ENCODE data around the gene TMEM39A. TPM values are rescaled to one million over a fixed set of nuclear protein-coding genes. Genes with fewer than 3 reads are reported as not detected.

Gene TMEM39A
- total RNA-seq, 4 donors from 2014 or later = 7.1 to 38.4 (median 32.1) TPM

DNA sequence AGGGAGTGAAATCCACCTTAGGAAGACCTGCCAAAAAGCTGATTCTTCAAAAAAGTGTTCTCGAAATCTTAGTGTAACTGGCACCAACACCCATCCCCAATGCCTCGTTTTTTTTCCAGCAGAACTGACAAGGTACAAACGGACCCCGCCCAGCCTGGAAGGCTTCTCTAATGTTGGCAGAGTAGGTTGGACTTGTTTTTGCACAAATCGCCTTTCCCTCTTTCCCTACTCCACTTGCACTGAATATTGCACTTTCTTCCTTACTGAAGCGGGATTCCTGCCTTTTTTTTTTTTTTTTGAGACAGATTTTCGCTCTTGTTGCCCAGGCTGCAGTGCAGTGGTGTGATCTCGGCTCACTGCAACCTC, 34.4 kb upstream of the TMEM39A start:
- Histone ChIP-seq H3K4me1 (peaks cover 20 to 38% (median 25%) of the 10 kb centered on the region in 4 donors), H3K4me3 (peak overlapping the region; percentile 59 to 93 (median 64)), H3K36me3 (peaks cover 0 to 3% (median 0%) of the 10 kb centered on the region in 4 donors), H3K9me3 (no peaks in the 10 kb centered on the region), H3K27me3 (no peaks in the 10 kb centered on the region), H3K27ac (peak overlapping the region; percentile 92 to 99 (median 96))
- DNase-seq = peak; percentile 45
- intact Hi-C loops (cut with DNase I; ENCODE audit: low total_unique reads) = no loop called here
- 5 to 10% methylated on average over 6 to 8 of the region's 8 CpGs for WGBS, 2 donors (ENCODE audit: low coverage in 1 of 2)
- in situ Hi-C loops (cut with MboI; ENCODE audit: low pct_ligation_motif_present in 1 of 4, low pct_unique_long_range_greater_than_20kb in 1 of 4, low sequenced_read_pairs in 3 of 4) = loop anchor here in 2 of 4 donors (25.0 kb wide), 2 partner anchors 189 to 864 kb away; partner anchors contain the start of gene COX17 (in 1 of the 2)
- TF ChIP-seq EP300 (IDR thresholded peaks at IDR 0.05; ENCODE audit: low read depth) (no peak), POLR2AphosphoS5 (IDR thresholded peaks at IDR 0.05) (no peak), POLR2A (IDR thresholded peaks at IDR 0.05) (no peak)
- TF ChIP-seq, protein P1, sequence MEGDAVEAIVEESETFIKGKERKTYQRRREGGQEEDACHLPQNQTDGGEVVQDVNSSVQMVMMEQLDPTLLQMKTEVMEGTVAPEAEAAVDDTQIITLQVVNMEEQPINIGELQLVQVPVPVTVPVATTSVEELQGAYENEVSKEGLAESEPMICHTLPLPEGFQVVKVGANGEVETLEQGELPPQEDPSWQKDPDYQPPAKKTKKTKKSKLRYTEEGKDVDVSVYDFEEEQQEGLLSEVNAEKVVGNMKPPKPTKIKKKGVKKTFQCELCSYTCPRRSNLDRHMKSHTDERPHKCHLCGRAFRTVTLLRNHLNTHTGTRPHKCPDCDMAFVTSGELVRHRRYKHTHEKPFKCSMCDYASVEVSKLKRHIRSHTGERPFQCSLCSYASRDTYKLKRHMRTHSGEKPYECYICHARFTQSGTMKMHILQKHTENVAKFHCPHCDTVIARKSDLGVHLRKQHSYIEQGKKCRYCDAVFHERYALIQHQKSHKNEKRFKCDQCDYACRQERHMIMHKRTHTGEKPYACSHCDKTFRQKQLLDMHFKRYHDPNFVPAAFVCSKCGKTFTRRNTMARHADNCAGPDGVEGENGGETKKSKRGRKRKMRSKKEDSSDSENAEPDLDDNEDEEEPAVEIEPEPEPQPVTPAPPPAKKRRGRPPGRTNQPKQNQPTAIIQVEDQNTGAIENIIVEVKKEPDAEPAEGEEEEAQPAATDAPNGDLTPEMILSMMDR (IDR thresholded peaks at IDR 0.05) = no peak

DNA sequence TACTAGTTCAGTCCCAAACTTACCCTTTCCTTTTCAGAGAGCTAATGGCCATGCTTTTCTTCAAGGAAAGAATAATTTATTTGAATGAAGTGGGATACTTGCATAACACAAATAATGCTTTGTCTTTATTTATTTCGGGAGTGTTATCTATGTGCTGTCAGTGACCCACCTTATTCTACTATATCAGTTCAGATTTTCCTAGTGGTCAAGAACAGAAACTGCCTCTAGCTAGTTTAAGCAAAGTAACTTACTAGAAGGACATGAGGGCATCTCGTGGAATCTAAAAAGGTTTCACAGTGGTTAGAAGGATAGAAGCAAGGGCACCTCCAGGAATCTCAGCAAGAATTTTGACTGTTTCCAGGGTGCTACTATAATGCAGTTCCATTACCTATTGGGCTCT, 31.2 kb upstream of the TMEM39A start:
- Histone ChIP-seq H3K4me1 (peaks cover 6 to 14% (median 9%) of the 10 kb centered on the region in 4 donors), H3K27me3 (no peaks in the 10 kb centered on the region), H3K4me3 (no peak overlapping the region), H3K27ac (no peak overlapping the region), H3K36me3 (peaks cover 0 to 5% (median 0%) of the 10 kb centered on the region in 4 donors), H3K9me3 (no peaks in the 10 kb centered on the region)
- 83 to 97% methylated on average over 2 of the region's 2 CpGs for WGBS, 2 donors (ENCODE audit: low coverage in 1 of 2)
- intact Hi-C loops (cut with DNase I; ENCODE audit: low total_unique reads) = no loop called here
- TF ChIP-seq POLR2AphosphoS5 (IDR thresholded peaks at IDR 0.05) (no peak), EP300 (IDR thresholded peaks at IDR 0.05; ENCODE audit: low read depth) (no peak)
- TF ChIP-seq, protein P1 (IDR thresholded peaks at IDR 0.05) = no peak
- no peak for DNase-seq
- in situ Hi-C loops (cut with MboI; ENCODE audit: low pct_ligation_motif_present in 1 of 4, low pct_unique_long_range_greater_than_20kb in 1 of 4, low sequenced_read_pairs in 3 of 4) = loop anchor here in 2 of 4 donors (25.0 kb wide), 2 partner anchors 193 to 868 kb away; partner anchors contain the start of gene COX17 (in 1 of the 2)

DNA sequence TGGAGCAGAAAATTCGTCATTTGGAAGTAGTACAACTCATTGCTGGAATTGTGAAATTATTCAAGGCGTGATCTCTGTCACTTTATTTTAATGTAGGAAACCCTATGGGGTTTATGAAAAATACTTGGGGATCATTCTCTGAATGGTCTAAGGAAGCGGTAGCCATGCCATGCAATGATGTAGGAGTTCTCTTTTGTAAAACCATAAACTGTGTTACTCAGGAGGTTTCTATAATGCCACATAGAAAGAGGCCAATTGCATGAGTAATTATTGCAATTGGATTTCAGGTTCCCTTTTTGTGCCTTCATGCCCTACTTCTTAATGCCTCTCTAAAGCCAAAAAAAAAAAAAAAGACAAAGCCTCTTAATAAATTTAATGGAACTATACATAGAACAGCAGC, 29.4 kb upstream of the TMEM39A start:
- no peak overlapping the region for H3K27ac ChIP-seq
- no peak for DNase-seq
- TF ChIP-seq POLR2A (IDR thresholded peaks at IDR 0.05) (no peak), POLR2AphosphoS5 (IDR thresholded peaks at IDR 0.05) (no peak), EP300 (IDR thresholded peaks at IDR 0.05; ENCODE audit: low read depth) (no peak)
- TF ChIP-seq, protein P1 (IDR thresholded peaks at IDR 0.05) = no peak
- no peaks in the 10 kb centered on the region for H3K27me3 ChIP-seq
- intact Hi-C loops (cut with DNase I; ENCODE audit: low total_unique reads) (no loop called here), in situ Hi-C loops (cut with MboI; ENCODE audit: low pct_ligation_motif_present in 1 of 4, low pct_unique_long_range_greater_than_20kb in 1 of 4, low sequenced_read_pairs in 3 of 4) (loop anchor here in 2 of 4 donors (25.0 kb wide), 2 partner anchors 194 to 869 kb away; partner anchors contain the start of gene COX17 (in 1 of the 2))
- no peak overlapping the region for H3K4me3 ChIP-seq
- H3K9me3 ChIP-seq = no peaks in the 10 kb centered on the region
- 84 to 93% methylated on average over 3 of the region's 3 CpGs for WGBS, 2 donors (ENCODE audit: low coverage in 1 of 2)
- H3K36me3 ChIP-seq = peaks cover 0 to 13% (median 4%) of the 10 kb centered on the region in 4 donors
- H3K4me1 ChIP-seq = peaks cover 0 to 8% (median 4%) of the 10 kb centered on the region in 4 donors

DNA sequence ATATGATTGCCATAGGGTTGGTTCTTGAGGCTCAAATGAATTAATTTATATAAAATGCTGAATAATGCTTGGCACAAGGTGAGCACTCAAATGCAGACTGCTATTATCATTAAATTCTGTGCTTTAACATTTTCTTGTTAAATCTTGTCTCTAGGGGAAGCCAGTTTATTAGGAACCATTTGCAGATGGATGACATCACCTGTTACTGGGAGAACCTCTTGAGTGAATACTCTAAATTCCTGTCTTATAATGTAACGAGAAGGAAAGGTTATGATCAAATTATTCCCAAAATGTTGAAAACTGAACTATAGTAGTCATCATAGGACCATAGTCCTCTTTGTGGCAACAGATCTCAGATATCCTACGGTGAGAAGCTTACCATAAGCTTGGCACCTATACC, 28.7 kb upstream of the TMEM39A start:
- 90% methylated on average over 2 of the region's 2 CpGs for WGBS, 2 donors (ENCODE audit: low coverage in 1 of 2)
- H3K4me1 ChIP-seq = peaks cover 0 to under 1% (median 0%) of the 10 kb centered on the region in 4 donors
- in situ Hi-C loops (cut with MboI; ENCODE audit: low pct_ligation_motif_present in 1 of 4, low pct_unique_long_range_greater_than_20kb in 1 of 4, low sequenced_read_pairs in 3 of 4) (loop anchor here in 2 of 4 donors (25.0 kb wide), 2 partner anchors 195 to 870 kb away; partner anchors contain the start of gene COX17 (in 1 of the 2)), intact Hi-C loops (cut with DNase I; ENCODE audit: low total_unique reads) (no loop called here)
- no peak overlapping the region for H3K27ac ChIP-seq
- no peak for DNase-seq
- no peaks in the 10 kb centered on the region for H3K9me3 ChIP-seq
- no peak overlapping the region for H3K4me3 ChIP-seq
- H3K27me3 ChIP-seq = no peaks in the 10 kb centered on the region
- peaks cover 0 to 20% (median 5%) of the 10 kb centered on the region in 4 donors for H3K36me3 ChIP-seq
- TF ChIP-seq POLR2A (IDR thresholded peaks at IDR 0.05) = no peak
- TF ChIP-seq, protein P1 (IDR thresholded peaks at IDR 0.05) = no peak

Measured in transverse colon (tissue), 4 donors.